ENCODE measurements around the gene ZNF668. TPM values are rescaled to one million over a fixed set of nuclear protein-coding genes. Genes with fewer than 3 reads are reported as not detected.

Gene ZNF668
- total and polyA plus RNA-seq, 2 of the 13 experiments (the other 11 are each of a cell fraction or from before 2014, with no cell fraction given) = 3.8 to 9.8 TPM

DNA sequence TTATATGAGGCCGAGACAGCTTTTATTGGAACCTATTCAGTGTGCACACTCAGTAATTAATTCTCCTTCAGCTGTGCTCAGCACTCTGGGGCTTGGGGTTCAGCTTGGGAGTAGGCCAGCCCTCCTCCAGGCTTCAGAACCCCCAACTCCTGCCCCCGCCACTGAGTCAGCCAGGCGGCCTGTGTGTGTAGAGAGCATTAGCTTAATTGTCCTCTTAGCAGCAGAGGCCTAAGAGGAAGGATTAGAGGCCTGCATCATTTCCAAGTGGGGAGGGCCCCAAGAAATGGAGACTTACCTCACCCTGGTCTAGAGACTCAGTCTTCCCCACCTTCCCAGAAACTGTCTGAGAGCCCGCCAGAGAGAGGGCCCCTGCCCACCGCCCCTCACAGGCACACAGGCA is 13.9 kb upstream of the ZNF668 start:
- POLR2A ChIA-PET = no interaction called here

DNA sequence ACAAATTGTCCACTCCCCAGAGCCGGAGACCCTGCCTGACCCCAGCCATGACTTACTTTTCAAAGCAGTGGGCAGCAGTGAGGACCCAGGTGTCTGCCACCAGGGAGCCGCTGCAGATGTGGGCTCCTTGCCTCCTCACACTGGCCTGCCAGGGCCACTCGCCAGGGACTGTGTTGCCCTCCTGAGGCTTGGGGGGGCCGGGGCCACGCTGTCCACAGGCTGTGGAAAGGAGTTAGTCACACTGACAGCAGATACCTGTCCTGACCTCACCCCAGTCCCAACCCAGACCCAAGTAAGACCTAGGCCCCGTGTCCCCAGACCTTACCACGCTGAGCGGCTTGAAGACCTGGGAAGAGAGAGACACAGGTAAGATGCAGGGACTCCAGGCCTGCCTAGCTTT is 13.4 kb upstream of the ZNF668 start:
- WGBS (ENCODE audit: low lambda C conversion rate) = 95% methylated on average over 6 of the region's 8 CpGs
- CTCF ChIA-PET (ENCODE audit: low intra/inter-chr PET ratio, low total read pairs) = no interaction called here
- DNase-seq (ENCODE audit: low spot score) (no peak), ATAC-seq (no peak), FAIRE-seq (no peak)
- POLR2A ChIA-PET = no interaction called here
- Histone ChIP-seq H3K79me2 (ENCODE audit: insufficient read depth, low read length) (peaks cover 15% of the 10 kb centered on the region), H3K4me3 (replicated peaks in 1 of 3; ENCODE audit: insufficient read depth in 1 of 3, low read depth in 2 of 3, low read length in 3 of 3) (no peak overlapping the region), H2AFZ (ENCODE audit: low read length) (no peak overlapping the region), H3K27me3 (ENCODE audit: control insufficient read depth in 1 of 2, insufficient read depth in 2 of 2, low read length in 2 of 2) (no peaks in the 10 kb centered on the region), H3K9ac (ENCODE audit: insufficient read depth, low read depth, low read length) (no peak overlapping the region), H3K9me3 (ENCODE audit: low read length) (no peaks in the 10 kb centered on the region), H3K4me1 (ENCODE audit: insufficient read depth, low read length) (peaks cover 4% of the 10 kb centered on the region), H3K4me2 (ENCODE audit: low read depth, low read length) (no peak overlapping the region), H3K36me3 (replicated peaks in 1 of 2; ENCODE audit: control insufficient read depth in 1 of 2, insufficient read depth in 2 of 2, low read length in 2 of 2) (peaks cover 16 to 27% of the 10 kb centered on the region in 2 experiments), H4K20me1 (ENCODE audit: insufficient read depth, low read length) (peaks cover 4% of the 10 kb centered on the region; the same call in 1 of the 2 replicates), H3K27ac (ENCODE audit: extremely low read length, insufficient read depth, low read length) (no peak overlapping the region)
- no TSS peak for BruUV-seq (replicated peaks)
- in situ Hi-C loops (cut with HindIII; ENCODE audit: extremely low pct_ligation_motif_present, low pct_unique_long_range_greater_than_20kb) = no loop called here
- intact Hi-C loops (cut with micrococcal nuclease; ENCODE audit: unreplicated experiment) = no loop called here
- TF ChIP-seq AGO2 (optimal IDR thresholded peaks at IDR 0.05; ENCODE audit: low read depth, low read length) (peak; percentile 26), POLR2G (IDR thresholded peaks at IDR 0.05; ENCODE audit: low read depth, low read length) (0 out of 2 replicates have a peak, but pooled peaks have one; percentile 28), ATM (IDR thresholded peaks at IDR 0.05; ENCODE audit: borderline replicate concordance) (no peak), TGIF2 (CRISPR knock-in tag; IDR thresholded peaks at IDR 0.05) (no peak), NFATC3 (CRISPR knock-in tag; IDR thresholded peaks at IDR 0.05) (no peak), ZNF138 (CRISPR knock-in tag; IDR thresholded peaks at IDR 0.05; ENCODE audit: low read depth) (no peak), ZNF350 (CRISPR knock-in tag; IDR thresholded peaks at IDR 0.05; ENCODE audit: borderline replicate concordance, low read depth) (no peak), TCF7 (IDR thresholded peaks at IDR 0.05; ENCODE audit: low read depth) (no peak), SP2 (CRISPR knock-in tag; IDR thresholded peaks at IDR 0.05) (no peak), TRIM24 (CRISPR knock-in tag; IDR thresholded peaks at IDR 0.05) (no peak), ZNF878 (CRISPR knock-in tag; IDR thresholded peaks at IDR 0.05) (no peak), DR1 (CRISPR knock-in tag; IDR thresholded peaks at IDR 0.05) (no peak), PAF1 (CRISPR knock-in tag; IDR thresholded peaks at IDR 0.05) (no peak)
- TF ChIP-seq, protein P1, sequence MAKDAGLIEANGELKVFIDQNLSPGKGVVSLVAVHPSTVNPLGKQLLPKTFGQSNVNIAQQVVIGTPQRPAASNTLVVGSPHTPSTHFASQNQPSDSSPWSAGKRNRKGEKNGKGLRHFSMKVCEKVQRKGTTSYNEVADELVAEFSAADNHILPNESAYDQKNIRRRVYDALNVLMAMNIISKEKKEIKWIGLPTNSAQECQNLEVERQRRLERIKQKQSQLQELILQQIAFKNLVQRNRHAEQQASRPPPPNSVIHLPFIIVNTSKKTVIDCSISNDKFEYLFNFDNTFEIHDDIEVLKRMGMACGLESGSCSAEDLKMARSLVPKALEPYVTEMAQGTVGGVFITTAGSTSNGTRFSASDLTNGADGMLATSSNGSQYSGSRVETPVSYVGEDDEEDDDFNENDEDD (CRISPR knock-in tag; IDR thresholded peaks at IDR 0.05; ENCODE audit: borderline replicate concordance) = no peak
- TF ChIP-seq, protein P2, sequence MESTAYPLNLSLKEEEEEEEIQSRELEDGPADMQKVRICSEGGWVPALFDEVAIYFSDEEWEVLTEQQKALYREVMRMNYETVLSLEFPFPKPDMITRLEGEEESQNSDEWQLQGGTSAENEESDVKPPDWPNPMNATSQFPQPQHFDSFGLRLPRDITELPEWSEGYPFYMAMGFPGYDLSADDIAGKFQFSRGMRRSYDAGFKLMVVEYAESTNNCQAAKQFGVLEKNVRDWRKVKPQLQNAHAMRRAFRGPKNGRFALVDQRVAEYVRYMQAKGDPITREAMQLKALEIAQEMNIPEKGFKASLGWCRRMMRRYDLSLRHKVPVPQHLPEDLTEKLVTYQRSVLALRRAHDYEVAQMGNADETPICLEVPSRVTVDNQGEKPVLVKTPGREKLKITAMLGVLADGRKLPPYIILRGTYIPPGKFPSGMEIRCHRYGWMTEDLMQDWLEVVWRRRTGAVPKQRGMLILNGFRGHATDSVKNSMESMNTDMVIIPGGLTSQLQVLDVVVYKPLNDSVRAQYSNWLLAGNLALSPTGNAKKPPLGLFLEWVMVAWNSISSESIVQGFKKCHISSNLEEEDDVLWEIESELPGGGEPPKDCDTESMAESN (CRISPR knock-in tag; conservative IDR thresholded peaks at IDR 0.05) = no peak

More for the DNA sequence above, 13.9 kb upstream of the ZNF668 start:
- peaks cover 8% of the 10 kb centered on the region for H3K4me1 ChIP-seq (ENCODE audit: insufficient read depth, low read length)
- H2AFZ ChIP-seq (ENCODE audit: low read length) = no peak overlapping the region
- no peak overlapping the region for H3K27ac ChIP-seq (ENCODE audit: extremely low read length, insufficient read depth, low read length)
- BruUV-seq (replicated peaks) = no TSS peak
- CTCF ChIA-PET (ENCODE audit: low intra/inter-chr PET ratio, low total read pairs) = no interaction called here
- in situ Hi-C loops (cut with HindIII; ENCODE audit: extremely low pct_ligation_motif_present, low pct_unique_long_range_greater_than_20kb) (no loop called here), intact Hi-C loops (cut with micrococcal nuclease; ENCODE audit: unreplicated experiment) (no loop called here)
- no peaks in the 10 kb centered on the region for H3K27me3 ChIP-seq (ENCODE audit: control insufficient read depth in 1 of 2, insufficient read depth in 2 of 2, low read length in 2 of 2)
- H3K9me3 ChIP-seq (ENCODE audit: low read length) = no peaks in the 10 kb centered on the region
- no peak overlapping the region for H3K4me3 ChIP-seq (replicated peaks in 1 of 3; ENCODE audit: insufficient read depth in 1 of 3, low read depth in 2 of 3, low read length in 3 of 3)
- WGBS (ENCODE audit: low lambda C conversion rate) = 97% methylated on average over 5 of the region's 5 CpGs
- H3K4me2 ChIP-seq (ENCODE audit: low read depth, low read length) = no peak overlapping the region
- TF ChIP-seq ZFAT (CRISPR knock-in tag; conservative IDR thresholded peaks at IDR 0.05) (no peak), HES4 (CRISPR knock-in tag; IDR thresholded peaks at IDR 0.05; ENCODE audit: borderline replicate concordance) (0 out of 2 replicates have a peak, but pooled peaks have one; percentile 11), ZC3H13 (CRISPR knock-in tag; IDR thresholded peaks at IDR 0.05) (peak; percentile 36; the same call in 1 of the 2 replicates), ZNF572 (CRISPR knock-in tag; IDR thresholded peaks at IDR 0.05) (no peak)
- H3K79me2 ChIP-seq (ENCODE audit: insufficient read depth, low read length) = peaks cover 20% of the 10 kb centered on the region
- ATAC-seq (no peak), FAIRE-seq (no peak), DNase-seq (ENCODE audit: low spot score) (no peak)
- no peak overlapping the region for H3K9ac ChIP-seq (ENCODE audit: insufficient read depth, low read depth, low read length)
- peaks cover 8% of the 10 kb centered on the region for H4K20me1 ChIP-seq (ENCODE audit: insufficient read depth, low read length)
- peaks cover 16 to 32% of the 10 kb centered on the region in 2 experiments for H3K36me3 ChIP-seq (replicated peaks in 1 of 2; ENCODE audit: control insufficient read depth in 1 of 2, insufficient read depth in 2 of 2, low read length in 2 of 2)

Measured in HepG2 (cell line).